ENCODE results near the gene DPP8.
"Not testable (repeated sequence)": the region's sequence is repeated elsewhere in the genome, so short reads cannot be mapped to it uniquely, and the experiment has no call there.

DPP8 gene

DNA sequence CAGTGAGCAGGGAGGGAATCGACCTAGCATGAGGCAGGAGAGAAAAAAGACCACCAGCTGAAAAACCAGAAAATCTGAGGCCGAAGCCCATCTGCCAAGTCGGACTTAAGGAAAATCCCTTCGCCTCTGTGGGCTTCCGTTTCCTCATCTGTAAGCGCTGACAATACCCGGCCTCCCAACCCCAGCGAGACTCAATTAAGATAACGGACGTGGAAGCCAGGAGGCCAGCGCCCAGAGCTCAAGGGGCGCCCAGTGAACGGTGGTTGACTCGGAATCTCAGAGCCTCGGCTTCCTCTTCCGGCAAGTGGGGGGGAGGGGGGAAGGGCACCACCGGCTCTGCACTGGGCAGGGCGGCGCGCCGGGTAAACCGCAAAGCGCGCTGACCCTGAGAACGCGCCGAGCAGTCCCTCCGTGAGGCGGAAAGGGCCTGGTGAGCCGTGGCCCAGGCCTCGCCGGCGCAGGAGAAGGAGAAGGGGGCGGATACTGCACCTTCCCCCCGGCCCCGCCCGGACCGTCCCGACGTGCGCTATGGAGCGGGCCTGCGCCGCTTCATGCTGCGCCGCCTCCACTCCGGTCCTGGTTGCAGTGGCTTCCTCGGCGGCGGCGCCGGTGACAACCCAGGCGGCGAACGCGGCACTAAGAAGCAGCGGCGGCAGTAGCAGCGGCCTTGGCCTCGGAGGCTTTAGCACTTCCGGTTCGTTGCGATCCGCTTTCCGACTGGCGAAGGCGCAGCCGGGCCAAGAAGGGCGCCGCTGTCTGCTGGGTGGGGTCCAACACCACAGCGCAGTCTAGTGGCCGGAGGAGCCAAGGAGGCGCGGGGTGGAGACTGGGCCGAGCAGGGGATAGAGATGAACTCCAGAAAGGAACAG, at the start of gene DPP8:
Gene DPP8 (minus strand): TSS at position 693 of the 869 bp plus-strand sequence. CDS start 5,136 bp downstream, outside the sequence.
- peak; percentile 75 for DNase-seq

- DNase-seq = no peak
Observed at GRCh38 chr15:65561934-65562333, 44.4 kb upstream of the DPP8 start.

- DNase-seq = no peak
Observed at GRCh38 chr15:65559941-65560340, 42.5 kb upstream of the DPP8 start.

DNA sequence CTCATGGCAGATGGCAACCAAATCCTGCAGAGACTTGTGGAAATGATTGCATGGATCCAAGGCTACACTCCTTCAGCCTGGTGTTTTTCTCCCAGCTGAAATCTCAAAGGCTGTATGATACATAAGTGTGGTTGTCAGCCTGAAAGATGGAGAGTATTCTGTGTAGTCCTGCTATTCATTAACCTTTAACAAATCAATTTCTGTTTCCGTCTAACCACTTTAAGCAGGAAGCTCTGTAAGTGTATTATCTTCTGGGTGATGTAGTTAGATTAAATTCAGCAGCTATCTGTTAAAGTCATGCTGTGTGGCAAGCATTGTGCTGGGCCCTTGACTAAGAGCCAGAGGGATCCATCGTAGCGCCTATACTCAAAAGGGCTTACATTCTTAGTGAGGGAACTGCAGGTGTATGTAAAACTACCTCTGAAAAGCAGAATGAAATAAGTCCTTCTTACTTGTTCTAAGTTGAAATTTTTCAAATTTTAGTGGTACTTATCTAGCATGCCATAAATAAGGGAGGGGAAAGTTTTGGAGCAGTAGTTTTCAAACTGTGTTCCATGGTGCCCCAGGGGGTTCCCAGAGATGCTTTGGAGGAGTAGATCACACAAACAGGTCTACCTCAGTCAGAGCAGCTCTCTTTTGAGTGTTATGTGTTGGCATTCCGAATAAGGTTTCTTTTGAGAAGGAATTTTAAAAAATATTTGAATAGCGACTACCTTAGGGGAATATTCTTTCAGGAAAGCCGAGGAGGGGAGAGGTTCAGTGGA, 41.7 kb upstream of the DPP8 start:
- no peak for DNase-seq

- DNase-seq = no peak
Observed at GRCh38 chr15:65558336-65558735, 40.8 kb upstream of the DPP8 start.

DNA sequence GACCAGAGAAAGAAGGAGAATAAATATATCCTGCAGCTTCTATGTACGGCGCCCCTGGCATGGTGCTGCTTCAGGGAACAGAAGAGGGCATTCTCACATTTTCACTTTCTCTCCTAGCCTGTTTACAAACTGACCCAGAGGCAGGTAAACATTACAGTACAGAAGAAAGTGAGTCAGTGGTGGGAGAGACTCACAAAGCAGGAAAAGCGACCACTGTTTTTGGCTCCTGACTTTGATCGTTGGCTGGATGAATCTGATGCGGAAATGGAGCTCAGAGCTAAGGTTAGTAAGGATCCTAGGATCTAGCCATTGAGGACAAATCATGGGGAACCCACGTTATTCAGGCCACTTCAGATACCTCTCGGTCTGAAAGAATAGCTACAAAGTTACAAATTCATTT, 39.1 kb upstream of the DPP8 start:
- no peak for DNase-seq

GRCh38 chr15:65553691-65554090, 36.2 kb upstream of the DPP8 start:
- no peak for DNase-seq

GRCh38 chr15:65552851-65553250, 35.4 kb upstream of the DPP8 start:
- not testable (repeated sequence) for DNase-seq

- no peak for DNase-seq
Observed at GRCh38 chr15:65551183-65551582, 33.7 kb upstream of the DPP8 start.

- no peak for DNase-seq
Observed at GRCh38 chr15:65550681-65551098, 33.2 kb upstream of the DPP8 start.

GRCh38 chr15:65549288-65549687, 31.8 kb upstream of the DPP8 start:
- not testable (repeated sequence) for DNase-seq

DNA sequence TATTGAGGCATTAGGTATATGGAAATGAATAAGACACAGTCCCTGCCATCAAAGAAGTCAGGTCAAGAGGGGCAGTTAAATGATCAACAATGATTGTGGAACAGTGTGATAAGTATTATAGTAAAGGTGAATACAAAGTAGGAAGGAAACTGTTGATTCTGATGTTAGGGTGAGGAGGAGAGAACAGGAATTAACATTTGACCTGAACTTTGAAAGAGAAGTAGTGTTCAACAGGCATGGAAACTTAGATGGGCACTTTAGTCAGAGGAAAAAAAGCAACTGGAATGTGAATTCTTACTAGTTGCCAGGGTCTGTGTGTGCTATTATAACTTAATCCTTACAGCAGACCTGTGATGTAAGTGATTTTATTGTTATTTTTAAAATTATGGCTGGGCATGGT, 30.4 kb upstream of the DPP8 start:
- no peak for DNase-seq

GRCh38 chr15:65541231-65541820, 23.8 kb upstream of the DPP8 start:
- DNase-seq = no peak

DNA sequence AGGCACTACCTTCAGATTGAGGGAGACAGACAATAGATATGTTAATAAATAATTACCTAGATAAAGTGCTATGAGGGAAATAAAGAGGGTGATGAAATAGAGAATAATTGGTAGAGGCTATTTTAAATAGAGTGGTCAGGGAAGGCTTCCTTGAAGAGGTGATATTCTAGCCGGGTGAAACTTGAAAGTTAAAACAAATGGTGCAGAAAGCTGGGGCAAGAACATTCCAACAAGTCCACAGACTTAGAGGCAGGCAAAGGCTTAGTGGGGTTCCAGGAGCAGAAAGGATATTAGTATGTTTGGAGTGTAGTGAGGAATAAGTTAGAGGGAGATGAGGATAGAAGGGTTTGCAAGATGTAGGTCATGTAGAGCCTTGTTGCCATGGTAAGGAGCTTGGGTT, 22.8 kb upstream of the DPP8 start:
- DNase-seq = no peak

DNA sequence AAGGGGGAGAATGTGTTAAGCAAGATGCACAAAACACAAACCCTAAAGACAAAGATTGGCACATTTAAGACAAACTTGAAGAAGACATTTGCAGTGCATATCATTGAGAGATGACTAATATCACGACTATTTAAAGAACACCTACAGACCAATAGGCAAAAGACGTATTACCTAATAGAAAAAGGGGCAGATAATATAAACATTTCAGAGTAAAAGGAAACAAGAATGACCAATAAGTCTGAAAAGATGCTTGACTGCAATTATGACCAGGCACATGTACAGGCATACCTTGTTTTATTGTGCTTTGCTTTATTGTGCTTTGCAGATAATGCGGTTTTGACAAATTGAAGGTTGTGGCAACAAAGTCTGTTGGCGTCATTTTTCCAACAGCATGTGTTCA, 17.7 kb upstream of the DPP8 start:
- DNase-seq = no peak

- DNase-seq = no peak
Observed at GRCh38 chr15:65533057-65533756, 15.7 kb upstream of the DPP8 start.

GRCh38 chr15:65532738-65533051, 15.2 kb upstream of the DPP8 start:
- DNase-seq = no peak

DNA sequence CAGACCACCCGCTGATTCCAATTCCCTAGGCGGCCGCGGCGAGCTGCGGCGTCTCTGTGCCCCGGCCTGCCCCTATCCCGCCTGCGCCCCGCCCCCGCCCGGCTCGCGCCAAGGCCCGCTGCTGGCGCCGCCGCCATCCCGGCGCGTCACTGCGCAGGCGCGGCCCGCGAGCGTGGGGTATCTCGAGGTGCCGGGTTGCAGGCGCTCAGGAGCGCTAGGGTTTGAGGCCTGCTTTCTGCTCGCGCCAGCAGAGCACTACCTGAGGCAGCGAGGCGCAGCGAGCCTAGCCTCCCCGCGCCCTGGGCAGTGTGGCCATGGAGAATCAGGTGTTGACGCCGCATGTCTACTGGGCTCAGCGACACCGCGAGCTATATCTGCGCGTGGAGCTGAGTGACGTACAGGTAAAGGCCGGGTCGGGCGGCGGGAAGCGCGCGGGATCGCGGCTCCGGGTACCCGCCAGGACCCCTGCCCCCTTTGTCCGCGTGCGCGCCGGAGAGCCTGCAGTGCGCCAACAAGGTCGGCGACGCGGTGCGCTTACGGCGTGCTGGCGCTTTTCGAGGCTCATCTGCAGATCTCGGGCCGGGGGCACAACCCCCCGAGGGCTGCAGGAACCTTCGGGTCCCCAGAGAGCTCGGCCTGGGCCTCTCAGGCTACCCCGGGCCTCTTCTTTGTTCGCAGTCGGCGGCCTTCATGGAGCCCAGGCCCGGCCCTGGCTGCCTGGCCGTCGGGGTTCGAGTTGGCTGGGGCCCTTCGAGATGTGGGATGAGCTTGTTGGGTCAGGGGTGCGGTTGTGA, 13.0 kb upstream of the DPP8 start, which contains the start of gene HACD3:
Gene HACD3 (plus strand): TSS at position 146 of the 794 bp plus-strand sequence. CDS start 169 bp downstream, at position 315.
- DNase-seq = peak; percentile 54

DNA sequence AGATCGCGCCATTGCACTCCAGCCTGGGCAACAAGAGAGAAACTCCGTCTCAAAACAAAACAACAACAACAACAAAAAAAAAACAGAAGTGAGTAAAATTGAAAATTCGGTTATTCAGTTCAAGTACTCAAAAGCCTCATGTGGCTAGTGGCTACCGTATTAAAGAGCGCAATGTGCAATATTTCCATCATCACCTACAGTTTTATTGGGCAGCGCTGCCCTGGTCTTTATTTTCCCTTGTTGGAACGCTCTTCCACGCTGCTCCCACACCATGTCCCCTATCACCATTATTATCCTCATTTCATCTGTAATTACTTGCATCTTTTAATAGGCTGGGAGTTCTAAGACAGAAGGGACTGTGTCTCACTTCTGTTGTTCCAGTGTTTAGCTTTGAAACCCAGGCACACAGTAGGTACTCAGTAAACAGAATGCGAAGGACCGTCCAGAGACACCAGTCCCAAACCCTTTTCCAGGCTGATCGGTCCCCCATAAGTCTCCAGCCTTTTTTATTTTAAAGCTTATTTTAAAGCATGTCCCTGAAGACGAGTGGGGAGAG, 12.4 kb upstream of the DPP8 start:
- no peak for DNase-seq

DNA sequence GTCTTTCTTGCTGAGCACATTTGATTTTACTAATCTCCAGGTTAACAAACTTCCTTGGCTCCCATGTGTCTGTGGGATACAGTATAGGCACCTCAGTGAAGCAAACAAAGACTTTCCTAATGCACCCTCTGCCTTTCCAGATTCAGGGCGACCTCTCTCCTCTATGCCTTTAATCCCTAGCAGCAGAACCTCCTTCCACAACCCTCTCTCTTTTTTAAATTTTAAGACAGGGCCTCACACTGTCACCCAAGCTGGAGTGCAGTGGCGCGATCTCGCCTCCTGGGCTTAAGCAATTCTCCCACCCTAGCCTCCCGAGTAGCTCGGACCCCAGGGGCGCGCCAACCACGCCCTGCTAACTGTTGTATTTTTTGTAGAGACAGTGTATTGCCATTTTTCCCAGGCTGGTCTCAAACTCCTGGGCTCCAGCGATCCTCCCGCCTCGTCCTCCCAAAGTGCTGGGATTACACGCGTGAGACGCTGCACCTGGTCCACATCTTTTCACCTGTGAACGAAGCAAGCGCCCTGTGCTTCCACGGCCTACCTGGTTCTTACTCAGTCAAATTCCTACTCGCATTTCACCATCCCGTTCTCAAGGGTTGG, 11.1 kb upstream of the DPP8 start:
- DNase-seq = no peak

GRCh38 chr15:65525622-65526021, 8.1 kb upstream of the DPP8 start:
- no peak for DNase-seq
